Eye (tissue), 1 donor: Measurements from ENCODE around the gene NPPC.
"Not testable (repeated sequence)": the region's sequence is repeated elsewhere in the genome, so short reads cannot be mapped to it uniquely, and the experiment has no call there.

Experiments used
- DNase-seq: peaks from one replicate; pipeline ENCODE4 v3.0.0-alpha.2; 2015

NPPC gene

DNA sequence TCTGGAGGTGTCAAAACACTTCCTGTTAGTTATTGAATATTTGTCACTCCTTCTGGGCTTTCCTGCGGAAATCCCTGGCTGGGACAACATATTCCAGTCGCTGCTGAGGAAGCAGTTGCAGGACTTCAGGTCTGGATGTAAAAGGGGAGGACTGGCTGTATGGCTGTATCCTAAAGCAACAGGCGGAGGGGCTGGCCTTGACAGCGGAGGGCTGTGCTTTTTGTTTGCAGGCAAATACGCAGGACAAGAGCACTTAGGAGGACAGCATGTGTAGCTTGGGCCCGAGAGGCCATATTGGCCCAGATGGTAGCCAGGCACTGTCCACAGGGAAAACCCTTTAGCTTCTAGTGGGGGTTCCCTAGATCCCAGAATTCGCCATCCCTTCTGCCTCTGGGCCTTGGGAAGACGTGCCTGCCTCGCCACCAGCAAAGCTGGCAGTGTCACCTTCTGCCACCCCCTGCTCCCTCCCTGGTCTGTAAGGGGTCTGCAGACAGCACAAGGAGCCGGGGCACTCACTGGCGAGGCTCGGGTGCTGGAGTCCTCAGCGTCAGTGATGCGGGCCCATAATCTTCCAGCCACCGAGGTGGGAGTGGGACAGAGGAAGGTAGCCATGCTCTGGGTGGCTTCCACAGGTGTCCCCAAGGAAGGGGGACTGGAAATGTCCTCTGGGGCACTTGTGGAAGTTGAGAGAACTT is 6.7 kb downstream of the NPPC start:
- no peak for DNase-seq

DNA sequence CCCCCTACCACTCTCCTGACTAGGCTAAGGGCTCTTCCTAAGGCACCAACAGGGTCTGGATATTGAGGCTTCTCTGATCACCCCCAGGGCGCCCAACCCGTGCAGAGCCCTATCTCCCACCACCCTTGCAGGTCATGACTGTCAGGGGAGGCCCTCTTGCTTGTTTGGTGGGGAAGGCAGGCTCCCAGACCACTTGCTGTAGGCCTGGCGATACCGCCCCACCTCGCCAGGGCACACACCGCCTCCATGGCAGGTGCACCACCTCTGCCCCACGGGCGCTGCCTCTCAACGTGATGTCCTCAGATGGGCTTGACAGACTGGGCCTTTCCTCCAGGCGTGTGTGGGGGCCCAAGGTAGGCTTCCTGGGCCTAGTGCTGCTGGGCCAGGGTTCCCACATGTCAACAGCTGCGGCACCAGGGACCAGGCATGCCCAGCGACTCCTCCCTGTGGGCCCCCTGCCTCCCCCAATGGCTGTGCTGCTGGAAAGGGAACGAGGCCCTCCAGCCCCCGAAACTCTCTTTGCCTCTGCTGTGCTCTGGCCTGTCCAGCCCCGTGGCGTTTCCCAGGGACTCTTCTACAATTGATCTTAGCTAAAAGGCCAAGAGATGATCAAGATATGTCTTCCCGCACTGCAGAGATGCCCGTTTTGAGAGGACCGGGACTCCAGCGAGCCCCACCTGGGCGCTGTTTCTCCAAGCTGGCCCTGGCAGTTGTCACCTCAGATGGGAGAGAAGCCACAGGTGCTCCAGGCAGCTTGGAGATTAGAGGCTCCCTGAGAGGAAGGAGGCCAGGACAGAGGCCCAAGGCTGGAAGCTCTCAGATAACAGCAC is 7.5 kb downstream of the NPPC start:
- DNase-seq: no peak

DNA sequence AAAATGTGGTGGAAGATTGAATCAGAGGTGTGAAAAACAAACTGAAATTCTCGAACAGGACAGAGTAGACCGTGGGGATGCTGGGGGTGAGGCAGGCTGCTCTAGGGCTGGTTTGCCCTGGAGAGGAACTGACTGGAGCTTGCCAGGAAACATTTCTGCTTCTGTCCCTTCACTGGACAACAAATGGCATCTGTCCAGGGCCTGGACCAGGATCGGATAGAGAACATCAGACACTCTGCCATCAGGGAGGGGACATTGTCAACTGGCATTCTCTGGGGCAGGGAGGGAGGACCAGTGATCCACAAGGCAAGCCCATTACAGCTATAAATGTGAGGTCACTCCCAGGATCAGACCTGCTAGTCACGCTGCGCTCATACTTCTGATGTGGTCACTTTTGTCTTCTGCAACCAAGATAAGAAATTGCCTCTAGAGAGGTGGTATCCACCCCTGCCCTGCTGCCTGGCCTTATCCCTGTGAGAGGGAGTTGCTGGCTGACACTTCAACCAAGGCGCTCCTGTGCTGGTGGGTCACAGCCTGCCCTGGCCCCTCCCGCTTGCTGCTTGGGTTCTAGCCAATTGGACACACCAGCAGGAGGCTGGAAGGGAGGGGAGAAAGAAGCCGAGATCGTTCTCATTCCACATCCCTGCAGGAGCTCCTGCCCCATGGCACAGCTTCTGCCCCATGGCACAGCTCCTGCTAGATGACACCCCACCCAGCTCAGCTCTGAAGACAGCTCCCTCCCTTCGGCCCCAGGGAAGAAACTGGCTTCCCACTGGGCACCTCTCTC is 8.7 kb downstream of the NPPC start:
- no peak for DNase-seq

DNA sequence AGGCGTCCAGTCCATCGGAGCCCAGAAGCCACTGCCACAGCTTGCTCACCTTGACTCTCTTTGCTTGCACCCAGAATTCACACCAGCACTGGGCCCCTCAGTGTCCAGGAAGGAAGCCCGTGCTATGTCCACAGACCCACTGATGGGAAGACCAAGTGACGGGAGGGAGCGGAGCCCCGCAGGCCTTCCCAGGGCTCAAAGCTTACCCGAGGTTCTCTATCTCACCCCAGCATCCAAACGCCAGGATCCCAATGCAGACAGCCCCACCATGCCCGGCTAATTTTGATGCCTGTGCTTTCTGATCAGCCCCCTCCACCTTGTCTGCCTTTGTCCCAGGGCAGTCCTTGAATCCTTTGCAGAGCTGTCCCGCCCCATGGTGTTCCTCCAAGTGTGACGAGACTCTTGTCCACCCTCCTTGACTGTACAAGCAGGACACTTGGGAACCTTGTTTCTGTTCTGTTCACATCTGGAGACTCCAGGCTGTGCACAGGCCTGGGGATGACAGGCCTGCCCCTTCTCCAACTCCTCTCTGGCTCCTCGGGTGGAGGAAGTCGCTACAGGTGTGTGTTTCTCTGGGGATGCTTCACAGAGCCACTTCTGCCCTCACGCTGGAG is 12.0 kb downstream of the NPPC start:
- DNase-seq: no peak

DNA sequence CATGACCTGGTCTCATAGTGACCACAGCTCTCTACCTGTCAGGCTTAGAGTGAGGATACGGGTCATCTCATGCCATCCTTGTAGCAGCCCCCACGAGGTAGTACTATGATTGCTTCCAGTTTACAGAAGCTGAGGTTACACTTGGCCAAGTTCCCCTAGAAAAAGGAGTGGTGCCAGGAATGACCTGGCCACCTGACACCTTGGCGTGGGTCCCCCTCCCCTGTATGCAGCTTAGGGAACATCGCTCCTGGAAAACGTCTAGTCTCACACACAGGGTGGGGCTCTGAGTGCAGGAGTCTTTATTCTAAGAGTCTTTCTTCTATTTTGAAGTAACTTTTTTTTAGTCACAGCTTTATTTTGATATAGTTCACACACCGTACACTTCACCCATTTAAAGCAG is 14.8 kb downstream of the NPPC start:
- DNase-seq: no peak

DNA sequence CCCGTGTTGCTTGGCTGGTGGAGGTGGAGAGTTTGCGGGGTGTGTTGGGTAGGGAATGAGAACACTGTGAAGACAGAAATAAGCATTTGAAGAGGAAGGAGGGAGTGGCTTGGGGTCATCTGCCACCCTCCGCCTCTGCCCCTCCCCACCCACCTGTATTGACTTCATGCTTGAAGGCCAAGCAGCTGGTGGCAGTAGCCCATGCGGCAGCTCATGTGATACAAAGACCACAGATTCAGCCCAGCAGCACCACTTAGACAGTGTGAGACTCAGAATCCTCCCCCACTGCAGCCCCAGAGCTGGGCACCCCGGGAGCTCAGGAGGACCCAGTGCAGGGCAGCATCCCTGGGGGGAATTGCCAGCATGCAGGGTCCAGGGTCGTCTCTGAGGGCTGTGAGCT is 15.4 kb downstream of the NPPC start:
- no peak for DNase-seq

DNA sequence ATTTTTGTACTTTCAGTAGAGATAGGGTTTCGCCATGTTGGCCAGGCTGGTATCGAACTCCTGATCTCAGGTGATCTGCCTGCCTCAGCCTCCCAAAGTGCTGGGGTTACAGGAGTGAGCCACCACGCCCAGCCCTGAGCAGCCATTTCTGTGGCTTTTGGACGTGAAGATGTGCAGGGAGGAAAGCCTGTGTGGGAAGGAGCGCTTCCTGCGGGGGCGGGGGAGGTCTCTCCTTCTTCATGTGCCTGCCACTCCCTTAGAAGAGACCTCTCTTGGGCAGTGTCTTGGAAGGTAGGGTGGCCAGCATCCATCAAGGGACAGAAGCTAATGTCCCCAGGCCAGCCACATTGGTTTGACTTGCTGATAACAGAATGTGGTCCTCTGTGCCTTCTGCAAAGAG is 16.0 kb downstream of the NPPC start:
- DNase-seq: not testable (repeated sequence)

DNA sequence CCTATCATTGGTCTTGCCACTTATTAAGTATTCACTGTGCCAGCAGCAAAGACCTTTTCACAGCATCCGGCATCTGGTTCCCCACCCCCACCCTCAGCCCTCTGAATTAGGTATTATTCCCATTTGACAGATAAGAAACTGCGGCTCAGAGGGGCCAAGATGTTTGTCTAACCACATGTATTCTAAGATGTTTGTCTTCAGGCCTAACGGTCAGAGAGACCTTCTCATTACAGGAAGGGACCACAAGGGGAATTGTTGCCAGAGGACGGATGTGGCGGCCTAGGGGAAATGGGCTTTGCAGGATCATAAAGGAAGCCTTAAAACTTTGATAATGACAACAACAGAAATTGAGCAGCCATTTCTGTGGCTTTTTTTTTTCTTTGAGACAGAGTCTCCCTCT is 16.6 kb downstream of the NPPC start:
- no peak for DNase-seq

DNA sequence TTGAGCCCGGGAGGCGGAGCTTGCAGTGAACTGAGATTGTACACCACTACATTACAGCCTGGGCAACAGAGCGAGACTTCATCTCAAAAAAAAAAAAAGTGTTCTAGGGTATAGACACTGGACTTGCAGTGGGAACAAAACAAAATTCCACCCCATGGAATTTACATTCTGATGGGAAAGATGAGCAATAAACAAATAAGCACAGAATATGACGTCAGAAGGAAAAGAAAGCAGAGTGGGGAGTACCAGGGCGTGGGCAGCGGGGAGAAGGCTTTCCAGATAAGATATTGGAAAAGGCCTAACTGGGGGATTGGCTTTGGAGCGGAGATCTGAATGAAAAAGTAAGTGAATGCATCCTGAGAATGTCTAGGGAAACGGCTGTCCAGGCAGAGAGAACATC is 17.6 kb downstream of the NPPC start:
- DNase-seq: no peak

DNA sequence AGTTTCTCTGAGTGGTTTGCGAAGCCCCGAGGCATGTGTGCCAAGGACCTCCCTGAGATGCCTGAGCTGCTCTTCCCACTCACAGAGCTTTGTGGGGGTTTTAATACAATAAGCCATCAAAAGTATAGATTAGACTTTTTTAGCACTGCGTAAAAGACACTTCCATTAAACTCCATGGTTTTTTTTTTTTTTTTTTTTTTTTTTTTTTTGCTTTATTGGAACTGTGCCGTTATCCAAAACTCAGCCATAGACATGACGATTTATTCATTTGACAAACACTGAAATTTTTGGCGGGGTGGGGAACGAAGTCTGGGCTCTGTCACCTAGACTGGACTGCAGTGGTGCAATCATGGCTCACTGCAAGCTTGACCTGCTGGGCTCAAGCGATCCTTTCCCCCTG is 18.4 kb downstream of the NPPC start:
- no peak for DNase-seq

DNA sequence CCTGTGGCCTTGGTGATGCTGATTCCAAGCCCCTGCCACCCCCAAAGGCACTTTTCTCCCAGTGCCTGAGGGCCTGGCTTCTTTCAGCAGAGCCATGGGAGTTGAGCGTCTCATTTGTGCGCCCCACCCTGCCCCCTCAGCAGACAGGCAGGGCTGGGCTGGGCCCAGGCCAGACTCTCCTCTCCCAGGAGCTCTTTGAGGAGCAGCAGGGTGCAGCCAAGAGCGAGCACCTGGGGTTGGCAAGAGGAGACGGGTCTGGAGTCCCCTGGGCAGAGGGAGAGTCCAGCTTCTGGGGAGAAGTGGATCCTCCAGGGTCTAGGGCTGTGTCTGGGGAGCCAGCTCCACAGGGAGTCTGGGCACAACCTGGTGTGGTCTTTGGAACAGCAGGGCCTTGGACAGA is 21.2 kb downstream of the NPPC start:
- DNase-seq: no peak

DNA sequence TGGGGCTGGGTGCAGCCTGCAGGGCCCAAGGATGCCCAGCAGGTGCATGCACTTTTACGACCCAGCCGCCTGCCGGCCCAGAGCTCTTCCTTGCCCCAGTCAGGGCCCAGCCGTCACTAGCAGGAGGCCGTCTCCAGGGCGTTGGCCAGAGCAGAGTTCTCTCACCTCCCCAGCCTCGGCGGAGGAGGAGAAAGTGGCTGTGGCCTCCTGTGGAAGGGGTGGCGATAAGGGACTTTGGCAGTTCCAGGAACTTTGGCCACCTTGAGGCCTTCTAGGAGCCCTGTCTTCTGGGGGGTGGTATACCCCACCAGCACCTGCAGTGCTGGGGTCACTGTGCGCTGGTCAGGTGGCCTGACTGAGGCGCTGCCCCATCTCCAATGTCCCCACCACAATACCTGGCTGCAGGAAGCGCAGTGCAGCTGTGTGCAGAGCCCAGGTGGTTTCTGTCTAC is 22.0 kb downstream of the NPPC start:
- DNase-seq: no peak

DNA sequence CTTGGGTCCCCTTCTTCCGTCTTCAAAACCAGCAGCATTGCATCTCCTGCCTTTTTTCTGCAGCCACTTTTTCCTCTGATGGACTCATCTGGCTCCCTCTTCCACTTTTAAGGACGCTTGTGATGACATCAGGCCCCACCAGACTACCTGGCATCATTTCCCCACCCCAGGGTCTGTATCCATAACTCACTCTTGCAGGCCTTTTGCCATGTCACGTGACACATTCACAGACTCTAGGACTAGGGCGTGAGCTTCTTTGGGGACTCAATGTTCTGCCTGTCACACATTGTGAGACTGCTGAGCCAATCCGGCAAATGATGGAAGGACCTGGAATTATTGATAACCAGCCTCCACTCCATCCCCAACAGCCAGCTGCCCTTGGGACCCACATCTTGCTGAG is 23.6 kb downstream of the NPPC start:
- DNase-seq: no peak

DNA sequence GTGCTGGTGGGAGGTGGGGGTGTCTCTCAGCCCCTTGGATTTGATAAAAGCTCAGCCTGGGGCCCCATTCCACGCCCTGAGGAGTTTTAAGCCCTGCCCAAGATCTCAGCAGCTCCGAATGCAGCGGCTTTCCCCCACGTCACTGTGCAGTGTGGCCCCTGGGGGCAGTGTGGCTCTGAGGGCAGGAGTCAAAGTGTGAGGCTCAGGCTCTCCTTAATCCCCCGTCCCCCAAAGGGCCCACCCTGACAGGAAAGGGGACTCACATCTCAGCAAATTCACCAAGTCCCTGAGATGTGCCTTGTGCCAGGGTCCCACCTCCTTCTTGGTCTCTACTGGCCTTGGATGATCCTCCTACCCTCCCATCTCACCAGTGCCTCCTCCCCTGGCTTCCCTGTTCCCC is 25.2 kb downstream of the NPPC start:
- DNase-seq: no peak

DNA sequence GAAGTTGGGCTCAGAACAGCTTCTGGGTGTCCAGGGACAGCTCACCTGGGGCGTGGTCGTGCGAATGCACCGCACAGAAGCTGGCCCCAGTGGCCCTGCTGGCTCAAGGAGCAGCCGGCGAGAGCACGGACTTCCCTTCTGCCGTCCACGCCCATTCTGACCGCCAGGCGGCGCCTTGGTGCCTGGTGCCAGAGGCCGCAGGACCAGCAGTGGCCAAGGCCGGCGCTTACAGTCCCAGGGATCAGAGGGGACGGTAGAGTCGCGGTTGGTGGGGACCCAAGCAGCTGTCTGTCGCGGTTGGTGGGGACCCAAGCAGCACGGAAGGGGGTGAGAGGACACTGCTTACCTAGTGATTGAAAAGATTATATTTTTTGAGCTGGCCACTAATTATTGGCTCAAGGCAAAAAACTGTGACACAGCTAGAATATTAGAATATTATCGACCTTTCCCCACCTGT is 25.7 kb downstream of the NPPC start:
- DNase-seq: peak; percentile 75

DNA sequence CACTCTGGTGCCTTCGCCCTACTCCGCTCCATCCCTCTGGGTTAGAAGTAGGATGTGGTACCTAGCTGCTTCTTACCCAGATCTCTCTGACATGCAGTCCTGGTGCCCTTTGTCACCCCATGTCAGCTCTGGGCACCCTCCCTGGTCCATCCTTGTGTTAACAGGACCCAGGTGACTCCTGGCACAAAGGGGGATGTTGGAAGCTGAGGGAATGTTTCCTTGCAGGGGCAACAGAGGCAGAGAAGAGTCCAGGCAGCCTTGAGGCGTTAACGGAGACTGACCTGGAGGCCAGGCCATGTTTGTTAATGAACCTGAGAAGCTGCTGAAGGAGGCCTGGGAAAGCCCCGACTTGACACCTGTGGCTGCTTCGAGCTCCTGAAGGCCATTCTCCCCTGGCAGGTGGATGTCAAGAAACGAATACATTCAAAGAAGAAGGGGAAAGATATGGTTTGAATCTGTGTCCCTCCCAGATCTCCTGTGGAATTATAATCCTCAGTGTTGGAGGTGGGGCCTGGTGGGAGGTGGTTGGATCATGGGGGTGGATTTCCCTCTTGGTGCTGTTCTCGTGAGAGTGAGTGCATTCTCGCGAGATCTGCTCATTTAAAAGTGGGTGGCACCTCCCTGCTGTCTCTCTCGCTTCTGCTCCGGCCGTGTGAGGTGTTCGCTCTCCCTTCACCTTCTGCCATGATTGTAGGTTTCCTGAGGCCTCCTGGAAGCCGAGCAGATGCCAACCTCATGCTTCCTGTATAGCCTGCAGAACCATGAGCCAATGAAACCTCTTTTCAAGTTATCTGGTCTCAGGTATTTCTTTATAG is 31.4 kb downstream of the NPPC start:
- DNase-seq: no peak

DNA sequence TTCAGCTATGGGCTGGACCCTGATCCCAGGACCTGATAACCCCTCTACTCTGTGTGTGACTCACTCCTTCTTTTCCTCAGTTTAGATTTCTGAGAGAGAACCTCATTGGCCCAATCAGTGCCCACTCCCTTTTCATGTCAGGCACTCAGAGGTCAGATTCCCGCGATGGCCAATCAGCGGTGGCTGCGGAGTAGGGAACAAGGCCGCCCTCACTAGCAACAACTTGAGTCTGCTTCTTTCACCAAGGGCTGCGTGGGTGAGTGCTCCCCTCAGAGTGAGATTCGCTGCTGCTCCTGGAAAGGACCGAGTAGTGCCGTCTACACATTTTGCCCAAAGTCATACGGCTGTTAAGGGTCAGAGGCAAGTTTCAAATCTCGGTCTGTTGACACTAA is 34.7 kb downstream of the NPPC start:
- DNase-seq: no peak

DNA sequence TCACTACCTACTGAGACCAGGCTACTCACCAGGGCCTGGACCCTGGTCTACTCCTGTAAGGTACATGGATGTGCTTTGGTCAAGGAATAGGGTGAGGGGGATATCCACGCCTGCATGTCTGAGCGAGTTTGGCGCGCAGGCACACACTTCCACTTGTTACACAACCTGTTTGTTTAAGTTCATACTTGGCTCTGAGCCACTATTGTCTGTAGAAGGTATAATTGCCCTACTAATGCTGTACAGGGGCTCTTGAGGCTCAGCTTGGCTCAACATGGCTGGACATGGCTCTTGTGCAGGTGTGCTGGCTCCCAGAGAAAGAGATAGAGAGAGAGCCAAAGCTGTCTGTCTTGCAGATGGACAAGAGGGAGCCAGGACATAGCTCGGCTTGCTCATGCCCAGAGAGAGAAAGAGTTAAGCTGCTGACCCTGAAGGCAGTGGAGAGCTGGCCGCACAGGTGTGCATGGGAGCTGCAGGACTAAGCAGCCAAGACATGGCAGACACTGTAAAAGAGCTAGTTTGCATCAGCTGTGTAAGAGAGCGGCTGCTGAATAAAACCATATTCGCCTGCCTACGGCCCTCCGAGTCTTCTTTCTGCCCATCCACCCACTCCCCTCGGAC is 35.2 kb downstream of the NPPC start:
- no peak for DNase-seq

DNA sequence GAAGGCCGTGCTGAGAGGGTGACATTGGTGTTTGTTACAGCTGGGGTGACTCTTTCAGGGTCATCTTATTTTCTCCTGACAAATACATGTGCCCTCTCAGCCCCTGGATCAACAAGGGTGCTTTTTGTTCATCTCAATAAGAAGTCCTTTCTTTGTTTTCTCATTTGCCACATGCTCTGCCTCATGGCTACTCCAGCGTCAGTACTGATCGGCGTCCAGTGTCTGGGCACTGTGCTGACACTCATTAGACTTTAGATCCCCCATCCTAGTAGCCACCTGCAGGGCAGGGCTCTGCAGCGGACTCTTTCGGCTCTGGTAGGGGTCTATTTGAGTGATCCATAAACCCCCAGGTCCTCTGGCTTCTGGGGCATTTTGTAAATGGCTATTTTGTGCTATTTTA is 38.4 kb downstream of the NPPC start:
- DNase-seq: no peak

DNA sequence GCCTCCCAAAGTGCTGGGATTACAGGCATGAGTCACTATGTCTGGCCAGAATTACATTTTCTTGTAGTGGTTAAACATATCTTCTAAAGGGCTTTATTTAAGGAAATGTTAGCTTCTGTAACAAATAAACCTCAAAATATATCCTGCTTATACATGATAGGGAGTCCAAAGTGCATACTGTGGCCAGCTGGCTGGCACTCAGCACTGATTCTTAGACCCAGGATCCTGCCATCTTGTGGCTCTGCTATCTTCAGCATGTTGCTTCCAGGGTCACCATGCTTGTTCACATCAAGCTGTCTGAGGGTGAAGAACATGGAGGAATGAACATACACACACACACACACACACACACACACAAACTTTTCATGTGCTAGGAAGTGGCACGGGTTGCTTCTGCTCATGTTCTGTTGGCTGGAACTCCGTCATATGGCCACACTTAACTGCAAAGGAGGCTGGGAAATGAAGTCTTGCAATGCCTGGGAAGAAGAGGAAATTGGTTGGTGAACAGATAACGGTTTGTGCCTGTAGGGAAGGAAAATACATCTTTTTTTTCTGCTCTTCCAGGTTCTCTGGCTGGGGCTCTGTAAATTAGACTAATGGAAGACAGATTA is 40.0 kb downstream of the NPPC start:
- DNase-seq: no peak

DNA sequence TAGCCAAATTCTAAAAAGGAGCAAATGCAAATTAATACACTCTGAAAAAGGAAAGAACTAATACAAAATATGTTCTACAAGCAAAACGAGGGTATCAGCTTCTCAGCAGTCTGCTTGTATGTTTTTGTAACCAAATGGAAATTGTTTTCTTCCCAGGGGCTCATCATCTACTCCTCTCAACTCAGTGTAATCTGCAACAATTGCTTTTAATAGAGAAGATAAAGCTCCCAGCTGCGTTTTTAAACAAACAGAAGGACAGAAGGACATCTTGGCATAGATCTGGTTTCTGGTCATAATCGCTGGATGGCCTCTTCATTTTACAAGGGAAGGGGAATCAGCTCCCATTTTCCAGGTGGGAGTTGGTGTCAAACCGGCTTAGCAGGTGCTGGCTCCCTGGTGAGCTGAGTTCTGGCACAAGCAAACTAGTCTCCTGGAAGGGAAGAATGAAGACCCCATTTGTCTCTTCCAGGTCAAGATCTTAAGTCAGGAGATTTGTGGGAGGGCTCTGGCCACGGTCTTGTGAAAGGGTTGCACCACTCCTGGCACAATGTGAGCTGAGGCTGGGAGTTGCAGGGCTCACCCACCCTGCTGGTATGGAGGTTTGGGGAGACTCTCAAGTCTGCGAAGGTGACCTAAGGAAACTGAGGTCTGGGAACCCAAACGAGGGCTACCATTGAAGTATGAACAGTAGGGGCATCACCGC is 41.6 kb downstream of the NPPC start:
- no peak for DNase-seq
